ENCODE results near the gene NSMCE4A. TPM values are rescaled to one million over a fixed set of nuclear protein-coding genes. Genes with fewer than 3 reads are reported as not detected.

The NSMCE4A gene
- 49.5 TPM for total RNA-seq

DNA sequence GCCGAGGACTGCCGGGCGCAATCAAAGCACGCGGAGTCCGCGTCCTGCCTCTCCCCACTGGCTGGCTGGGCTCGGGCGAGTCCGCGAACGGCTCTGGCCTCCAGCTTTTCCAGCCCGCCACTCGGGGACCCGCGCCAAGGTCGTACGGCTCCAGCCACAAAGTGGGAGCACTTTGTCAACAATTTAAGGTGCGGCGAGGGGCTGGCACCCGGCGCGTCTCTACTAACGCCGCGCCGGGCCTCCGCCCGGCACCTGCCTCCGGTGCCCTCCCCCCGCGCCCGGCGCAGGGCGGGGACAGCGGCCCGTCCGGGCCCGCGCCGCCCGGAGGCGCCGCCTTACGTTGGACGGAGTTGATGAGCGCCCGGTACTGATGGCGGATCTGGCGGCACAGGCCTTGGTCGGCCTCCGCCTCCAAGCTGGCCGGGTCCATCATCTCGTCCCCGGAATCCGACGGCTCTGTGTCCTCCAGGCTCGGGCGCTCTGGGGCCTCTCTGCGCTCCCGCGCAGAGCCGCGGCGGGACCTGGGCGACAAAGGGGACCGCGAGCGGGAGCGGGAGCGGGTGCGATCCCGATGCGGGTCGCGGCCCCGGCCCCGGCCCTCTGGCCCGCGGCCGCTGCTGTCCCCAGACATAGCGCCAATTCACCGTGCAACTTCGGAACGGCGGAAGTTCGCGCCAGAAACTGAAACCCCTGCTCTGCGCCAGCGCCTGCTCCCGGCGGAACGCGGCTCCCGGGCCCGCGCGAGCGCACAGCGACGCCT lies at the start of gene NSMCE4A:
Gene NSMCE4A, minus strand, starts transcription at position 683 of the 760 bp plus-strand sequence. Its CDS starts 52 bp downstream, at position 631.

DNA sequence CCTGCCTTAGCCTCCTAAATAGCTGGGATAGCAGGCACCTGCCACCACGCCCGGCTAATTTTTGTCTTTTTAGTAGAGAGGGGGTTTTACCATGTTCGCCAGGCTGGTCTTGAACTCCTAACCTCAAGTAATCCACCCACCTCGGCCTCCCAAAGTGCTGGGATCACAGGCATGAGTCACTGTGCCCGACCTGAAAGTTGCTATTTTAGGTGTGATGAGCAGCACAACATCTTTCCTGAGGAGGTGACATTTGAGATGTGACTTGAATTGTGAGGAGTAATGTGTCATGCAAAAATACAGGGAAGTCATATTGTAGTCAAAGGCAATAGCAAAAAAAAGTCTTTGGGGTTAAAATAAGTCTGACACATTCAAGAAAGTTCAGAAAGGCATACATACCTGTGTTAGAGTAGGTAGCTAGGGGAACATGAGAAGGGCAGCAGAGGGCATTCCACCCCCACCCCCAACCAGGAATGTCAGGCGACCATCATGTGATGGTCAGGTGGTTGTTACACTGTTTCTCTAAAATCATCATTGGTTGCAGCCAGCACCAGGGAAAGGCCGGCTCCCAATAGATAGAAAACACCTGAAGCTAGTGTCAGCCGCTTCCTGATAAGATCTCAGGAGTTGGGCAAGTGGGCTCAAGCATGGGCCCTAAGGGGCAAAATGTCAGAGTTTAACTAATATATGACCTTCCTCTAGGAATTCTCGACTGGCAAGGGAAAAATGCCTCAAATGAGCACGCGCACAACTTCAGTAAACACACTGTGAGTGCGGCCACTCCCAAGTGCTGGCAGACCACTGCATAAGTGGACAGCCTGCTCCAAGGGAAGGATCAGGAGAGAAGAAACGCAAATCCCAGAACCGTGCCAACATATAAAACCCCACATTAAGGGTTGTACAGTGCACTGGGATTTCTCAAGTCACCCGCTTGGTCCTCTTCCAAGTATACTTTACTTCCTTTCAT lies 13.6 kb upstream of the NSMCE4A start, which contains the start of gene TACC2:
Gene TACC2, plus strand, starts transcription at position 803 of the 964 bp plus-strand sequence. CDS start 32,819 bp downstream, outside the sequence.

GRCh38 chr10:121927841-121928527 lies 47.0 kb downstream of the NSMCE4A start, which contains the start of gene ATE1:
TSS of gene ATE1 (minus strand) at chr10:121928031. CDS start at chr10:121927949, 82 bp downstream.

Small RNA genes lying within 50 kb of the gene (small RNA-seq; reads per million reads assigned to genes)
- not detected for gene RF02219 (ENCODE audit: low replicate concordance)

Other genes starting within 250 kb of the NSMCE4A start
- gene ATE1, start 47.2 kb downstream of the NSMCE4A start, total RNA-seq: 37.0 TPM
- 26.1 TPM for gene TACC2, start 13.9 kb upstream of the NSMCE4A start, total RNA-seq

Measured in metanephros (tissue), 2 donors.